Adrenal gland (tissue), 12 donors: ENCODE measurements around the gene NOP56. TPM values are rescaled to one million over a fixed set of nuclear protein-coding genes. Genes with fewer than 3 reads are reported as not detected.

Experiments
- DNase-seq, 7 donors: peaks; one replicate each; pipeline ENCODE4 v3.0.0-alpha.2; 2019 to 2020
- H3K27ac ChIP-seq, 5 donors: fragments of 200-600 bp; sonication (generic) in 4 of 5; 1 replicate in 3 of 5; 2 replicates in 2 of 5; pipeline versions ENCODE4 v1.5.1 to v1.8.0; 2016 to 2020; ENCODE audit warnings: mild to moderate bottlenecking in 1 of 5
- H3K27me3 ChIP-seq: fragments of 200-600 bp; 2 replicates; pipeline ENCODE4 v1.8.0; 2021
- H3K36me3 ChIP-seq, 2 donors: fragments of 200-600 bp; replicated peaks in 1 of 2; 1 replicate in 1 of 2; 2 replicates in 1 of 2; pipeline versions ENCODE4 v1.5.1 to v1.8.0; 2018 to 2022
- H3K4me1 ChIP-seq, 2 donors: fragments of 200-600 bp; replicated peaks in 1 of 2; 1 replicate in 1 of 2; 2 replicates in 1 of 2; pipeline versions ENCODE4 v1.5.1 to v1.8.0; 2018 to 2021
- H3K4me3 ChIP-seq, 4 donors: fragments of 200-600 bp; sonication (generic) in 3 of 4; one replicate each; pipeline ENCODE4 v1.5.1; 2016 to 2018
- H3K9me3 ChIP-seq, 3 donors: fragments of 200-600 bp; sonication (generic) in 1 of 3; replicated peaks in 1 of 3; 1 replicate in 2 of 3; 2 replicates in 1 of 3; pipeline versions ENCODE4 v1.5.1 to v1.8.0; 2016 to 2021
- POLR2A ChIP-seq, 2 donors: fragments of 450-650 bp; IDR thresholded peaks; one replicate each; pipeline ENCODE4 v1.6.1; 2017; ENCODE audit warnings: antibody characterized with exemption in 2 of 2, mild to moderate bottlenecking in 2 of 2, moderate library complexity in 1 of 2
- WGBS, 4 donors: extraction: QIAGEN DNeasy Blood & Tissue Kit in 2 of 4; methylation state at CpG; one replicate each; pipeline versions ENCODE4 v1.1.5 to v1.1.7; 2013 to 2017; 5-methylcytosine and 5-hydroxymethylcytosine counted together
- intact Hi-C, 2 donors: fragments of 100-400 bp; cut with DNase I; formaldehyde crosslinking; loops; one replicate each; pipeline versions ENCODE4 v1.14.1 to v1.15.0; 2022 to 2023
- polyA plus RNA-seq, 3 donors: library from polyadenylated mRNA; stranded (reverse); fragments of 200-250 nt in 2 of 3; fragments of 350-450 nt in 1 of 3; fragmentation: Illumina TruSeq in 1 of 3; extraction: RNeasy Lipid Tissue Mini Kit (QIAGEN cat#74804) in 1 of 3; gene quantifications; one replicate each; pipeline ENCODE4 v1.2.3, GENCODE V29; 2013 to 2014
- total RNA-seq, 9 donors: library from RNA; depleted of rRNA in 4 of 9; stranded (reverse); fragments of >200 nt in 4 of 9; fragments of 120-200 nt in 1 of 9; fragmentation: NEBNext Ultra II Directional in 1 of 9; extraction: Animal tissue kit (Norgen Biotek cat#: 25700) in 1 of 9; gene quantifications; one replicate each; pipeline versions ENCODE4 v1.1.0 to v1.2.4, GENCODE V29; 2013 to 2023
- TF ChIP-seq, protein P1 (sequence below), 6 experiments: fragments of 450-650 bp in 4 of 6; fragments of 200-600 bp in 2 of 6; sonication (generic) in 1 of 6; IDR thresholded peaks; 1 replicate in 5 of 6; 2 replicates in 1 of 6; pipeline versions ENCODE4 v1.5.1 to v1.8.0; 2016 to 2021; ENCODE audit warnings: antibody characterized with exemption in 6 of 6, mild to moderate bottlenecking in 2 of 6, moderate library complexity in 1 of 6
- donor health status: healthy with polysubstance abuse.
- donor health status: Bipolar disorder and iron deficiency.
- donor health status: DM: yes; HTN: yes; CAD: no.
- donor health status: DM: no; HTN: no; CAD: no.
- donor health status: DM: no; HTN: no; CAD: no.
- donor health status: DM: yes; HTN: yes; CAD: no.

Gene NOP56
- total and polyA plus RNA-seq, 12 donors: 52.5 to 181 (median 91.3) TPM

DNA sequence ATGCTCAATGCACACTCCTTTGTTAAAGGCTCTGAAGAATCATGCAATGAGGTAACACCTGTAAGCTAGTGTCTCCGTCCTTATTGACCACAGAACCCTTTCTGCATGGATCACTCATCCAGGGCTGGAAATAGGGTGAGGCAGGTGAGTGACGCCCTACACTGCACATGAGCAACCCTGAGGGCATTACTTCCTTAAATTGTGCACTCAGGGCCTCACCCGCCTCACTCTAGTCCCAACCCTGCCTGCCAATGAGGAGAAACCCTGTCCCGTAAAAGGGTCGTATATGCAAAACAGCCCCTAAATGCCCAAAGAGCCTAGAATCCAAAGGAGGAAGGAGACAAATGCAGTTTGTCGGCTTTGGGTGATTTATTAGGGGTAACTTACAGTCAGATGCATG, 33.6 kb upstream of the NOP56 start:
- intact Hi-C loops: no loop called here
- TF ChIP-seq, protein P1, sequence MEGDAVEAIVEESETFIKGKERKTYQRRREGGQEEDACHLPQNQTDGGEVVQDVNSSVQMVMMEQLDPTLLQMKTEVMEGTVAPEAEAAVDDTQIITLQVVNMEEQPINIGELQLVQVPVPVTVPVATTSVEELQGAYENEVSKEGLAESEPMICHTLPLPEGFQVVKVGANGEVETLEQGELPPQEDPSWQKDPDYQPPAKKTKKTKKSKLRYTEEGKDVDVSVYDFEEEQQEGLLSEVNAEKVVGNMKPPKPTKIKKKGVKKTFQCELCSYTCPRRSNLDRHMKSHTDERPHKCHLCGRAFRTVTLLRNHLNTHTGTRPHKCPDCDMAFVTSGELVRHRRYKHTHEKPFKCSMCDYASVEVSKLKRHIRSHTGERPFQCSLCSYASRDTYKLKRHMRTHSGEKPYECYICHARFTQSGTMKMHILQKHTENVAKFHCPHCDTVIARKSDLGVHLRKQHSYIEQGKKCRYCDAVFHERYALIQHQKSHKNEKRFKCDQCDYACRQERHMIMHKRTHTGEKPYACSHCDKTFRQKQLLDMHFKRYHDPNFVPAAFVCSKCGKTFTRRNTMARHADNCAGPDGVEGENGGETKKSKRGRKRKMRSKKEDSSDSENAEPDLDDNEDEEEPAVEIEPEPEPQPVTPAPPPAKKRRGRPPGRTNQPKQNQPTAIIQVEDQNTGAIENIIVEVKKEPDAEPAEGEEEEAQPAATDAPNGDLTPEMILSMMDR (IDR thresholded peaks at IDR 0.05): no peak
- no peak for TF ChIP-seq POLR2A (IDR thresholded peaks at IDR 0.05)
- WGBS, 4 donors: 72 to 88% (median 81%) methylated on average over 6 of the region's 6 CpGs

DNA sequence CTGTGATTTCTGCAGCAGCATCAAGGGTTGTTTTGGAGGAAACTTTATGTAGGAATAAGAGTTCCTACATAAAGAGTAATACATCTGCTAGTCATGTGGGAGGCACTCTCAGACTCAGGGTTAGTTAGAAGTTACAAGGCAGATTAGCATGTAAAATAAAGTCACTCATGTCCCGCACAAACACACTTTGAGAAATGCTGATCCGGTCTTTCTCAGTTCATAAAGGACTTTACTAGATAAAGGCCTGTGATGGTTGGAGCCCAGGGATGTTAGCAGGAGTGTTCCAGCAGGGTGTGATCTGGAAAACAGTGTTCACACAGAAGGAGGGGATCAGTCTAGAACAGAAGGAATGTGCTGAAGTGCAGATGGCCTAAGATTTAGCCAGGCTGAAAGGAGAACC, 33.1 kb upstream of the NOP56 start:
- Histone ChIP-seq H3K4me1 (no peaks in the 10 kb centered on the region), H3K9me3 (no peaks in the 10 kb centered on the region), H3K27me3 (no peaks in the 10 kb centered on the region), H3K36me3 (no peaks in the 10 kb centered on the region), H3K27ac (peak overlapping the region in 1 of 5 donors; percentile 15), H3K4me3 (no peak overlapping the region)
- DNase-seq: no peak
- intact Hi-C loops: no loop called here
- TF ChIP-seq POLR2A (IDR thresholded peaks at IDR 0.05): no peak
- TF ChIP-seq, protein P1 (IDR thresholded peaks at IDR 0.05): no peak
- 40 to 71% (median 54%) methylated on average over 2 of the region's 2 CpGs for WGBS, 4 donors

More for the DNA sequence above, 33.6 kb upstream of the NOP56 start:
- H3K4me3 ChIP-seq: no peak overlapping the region
- DNase-seq: no peak
- H3K27me3 ChIP-seq: no peaks in the 10 kb centered on the region
- H3K27ac ChIP-seq: no peak overlapping the region
- no peaks in the 10 kb centered on the region for H3K4me1 ChIP-seq
- no peaks in the 10 kb centered on the region for H3K36me3 ChIP-seq
- no peaks in the 10 kb centered on the region for H3K9me3 ChIP-seq

DNA sequence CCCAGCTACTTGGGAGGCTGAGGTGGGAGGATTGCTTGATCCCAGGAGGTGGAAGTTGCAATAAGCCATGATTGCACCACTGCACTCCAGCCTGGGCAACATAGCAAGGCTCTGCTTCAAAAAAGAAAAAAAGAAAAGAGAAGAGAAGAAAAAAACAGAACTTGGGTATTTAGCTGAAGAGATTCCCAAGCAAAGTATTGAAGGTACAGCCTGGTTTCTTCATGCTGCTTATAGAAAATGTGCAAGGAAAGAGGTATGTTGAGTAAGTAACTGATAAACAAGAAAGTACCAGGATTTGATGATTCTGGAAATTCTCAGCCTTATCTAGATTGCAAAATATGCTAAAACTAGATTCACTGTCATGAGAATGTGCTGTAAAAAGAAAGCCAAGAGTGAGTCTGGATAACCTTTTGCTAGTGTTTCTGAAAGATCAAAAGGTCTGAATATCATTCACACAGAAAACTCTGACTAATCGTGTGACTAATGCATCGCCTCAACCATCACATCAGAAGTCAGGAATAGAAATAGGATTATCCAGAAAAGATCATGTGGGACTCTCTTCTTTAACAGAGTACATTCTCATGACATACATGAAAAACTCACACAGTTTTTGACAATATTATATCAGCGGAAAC, 32.4 kb upstream of the NOP56 start:
- Histone ChIP-seq H3K27me3 (no peaks in the 10 kb centered on the region), H3K27ac (peak overlapping the region in 2 of 5 donors; percentile 44 to 62), H3K4me1 (no peaks in the 10 kb centered on the region), H3K36me3 (no peaks in the 10 kb centered on the region), H3K9me3 (no peaks in the 10 kb centered on the region), H3K4me3 (no peak overlapping the region)
- WGBS, 4 donors: 57 to 64% (median 60%) methylated on average over 3 of the region's 3 CpGs
- no peak for DNase-seq
- intact Hi-C loops: no loop called here
- TF ChIP-seq POLR2A (IDR thresholded peaks at IDR 0.05): no peak
- TF ChIP-seq, protein P1 (IDR thresholded peaks at IDR 0.05): no peak

DNA sequence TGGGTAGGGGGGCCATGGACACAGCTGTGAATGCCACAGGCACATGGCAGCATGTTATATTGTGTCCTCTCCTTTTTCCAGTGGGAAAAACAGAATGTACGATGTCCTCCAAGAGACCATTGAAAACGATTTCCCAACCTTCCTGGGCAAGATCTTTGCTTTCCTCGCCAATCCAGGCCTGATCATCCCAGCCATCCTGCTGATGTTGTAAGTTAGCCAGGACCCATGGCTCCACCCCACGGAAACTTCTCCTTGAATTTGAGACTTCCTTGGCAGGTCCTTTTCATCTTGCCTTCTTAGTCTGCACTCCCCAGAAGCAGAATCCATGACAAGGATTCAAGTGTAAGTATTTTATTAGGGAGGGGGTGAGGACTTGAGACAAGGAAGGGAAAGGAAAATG, 28.2 kb upstream of the NOP56 start:
- H3K9me3 ChIP-seq: no peaks in the 10 kb centered on the region
- intact Hi-C loops: no loop called here
- H3K27me3 ChIP-seq: no peaks in the 10 kb centered on the region
- no peak for DNase-seq
- H3K36me3 ChIP-seq: no peaks in the 10 kb centered on the region
- H3K4me3 ChIP-seq: no peak overlapping the region
- no peak overlapping the region for H3K27ac ChIP-seq
- 59 to 74% (median 70%) methylated on average over 4 of the region's 4 CpGs for WGBS, 4 donors
- no peak for TF ChIP-seq POLR2A (IDR thresholded peaks at IDR 0.05)
- TF ChIP-seq, protein P1 (IDR thresholded peaks at IDR 0.05): no peak
- no peaks in the 10 kb centered on the region for H3K4me1 ChIP-seq
